B cell (primary cell): ENCODE results near the gene FBLN2. TPM values are rescaled to one million over a fixed set of nuclear protein-coding genes. Genes with fewer than 3 reads are reported as not detected.

Source experiments
- ATAC-seq: fragments of 200-7000 bp; cut with Tn5 transposase; one replicate; pipeline ENCODE4 v1.10.0; 2021; ENCODE audit warnings: low read depth, mild to moderate bottlenecking, moderate number of reproducible peaks, moderate library complexity
- CTCF ChIA-PET: fragments of 350-600 bp; sonication (Branson Sonifier 250); formaldehyde crosslinking; loops from one replicate; lab custom pipeline; 2021; ENCODE audit warnings: antibody characterized with exemption, inconsistent platforms; lab: Charles Lee
- POLR2A ChIA-PET: fragments of 350-600 bp; sonication (Branson Sonifier 250); formaldehyde crosslinking; loops from one replicate; lab custom pipeline; 2021; ENCODE audit warnings: antibody characterized with exemption; lab: Charles Lee
- DNase-seq: peaks from one replicate; pipeline ENCODE4 v3.0.0; 2013
- H2AFZ ChIP-seq: 2 replicates; pipeline ENCODE4 v1.6.1; 2012; ENCODE audit warnings: mild to moderate bottlenecking, low read depth, low read length; ENCODE audit not compliant: insufficient read depth, poor library complexity, severe bottlenecking
- H3K27ac ChIP-seq, 2 donors: 1 replicate in 1 of 2; 2 replicates in 1 of 2; pipeline ENCODE4 v1.5.1; 2012 to 2013; ENCODE audit warnings: low read length in 2 of 2, mild to moderate bottlenecking in 2 of 2, moderate library complexity in 1 of 2
- H3K27me3 ChIP-seq, 4 experiments: fragments of 200-600 bp in 1 of 4; sonication (generic) in 1 of 4; replicated peaks in 1 of 4; 1 replicate in 2 of 4; 2 replicates in 2 of 4; pipeline versions ENCODE4 v1.6.1 to v1.7.0; 2013 to 2016; ENCODE audit warnings: low read length in 3 of 4, mild to moderate bottlenecking in 2 of 4, mixed read lengths in 1 of 4, moderate library complexity in 1 of 4; ENCODE audit not compliant: insufficient read depth in 4 of 4, control insufficient read depth in 3 of 4; ENCODE audit errors: control extremely low read depth in 1 of 4
- H3K36me3 ChIP-seq, 2 experiments: replicated peaks in 1 of 2; 1 replicate in 1 of 2; 2 replicates in 1 of 2; pipeline versions ENCODE4 v1.6.1 to v1.7.1; 2013; ENCODE audit warnings: low read length in 1 of 2; ENCODE audit not compliant: insufficient read depth in 2 of 2, control insufficient read depth in 1 of 2; ENCODE audit errors: control extremely low read depth in 1 of 2, extremely low read depth in 1 of 2
- H3K4me1 ChIP-seq, 2 donors: fragments of 200-600 bp in 1 of 2; sonication (generic) in 1 of 2; 1 replicate in 1 of 2; 2 replicates in 1 of 2; pipeline versions ENCODE4 v1.5.1 to v1.6.1; 2013 to 2017; ENCODE audit warnings: low read length in 2 of 2; ENCODE audit not compliant: control insufficient read depth in 2 of 2, insufficient read depth in 2 of 2
- H3K4me2 ChIP-seq: replicated peaks from 2 replicates; pipeline ENCODE3; 2012; ENCODE audit warnings: mild to moderate bottlenecking, low read depth, low read length; ENCODE audit not compliant: poor library complexity, severe bottlenecking
- H3K4me3 ChIP-seq, 5 experiments: fragments of 200-600 bp in 1 of 5; sonication (generic) in 1 of 5; 1 replicate in 3 of 5; 2 replicates in 2 of 5; pipeline versions ENCODE4 v1.5.1 to v1.7.0; 2011 to 2016; ENCODE audit warnings: low read length in 4 of 5, mild to moderate bottlenecking in 4 of 5, low read depth in 2 of 5, control low read depth in 1 of 5, moderate library complexity in 1 of 5; ENCODE audit not compliant: insufficient read depth in 1 of 5; ENCODE audit errors: control extremely low read depth in 1 of 5, extremely low read depth in 1 of 5
- H3K79me2 ChIP-seq: fragments of 200-600 bp; sonication (generic); one replicate; pipeline ENCODE4 v1.6.0; 2016; ENCODE audit warnings: low read length; ENCODE audit not compliant: control insufficient read depth, insufficient read depth
- H3K9ac ChIP-seq: fragments of 200-600 bp; sonication (generic); 2 replicates; pipeline ENCODE4 v1.6.1; 2017; ENCODE audit warnings: mild to moderate bottlenecking, low read length, moderate library complexity
- H3K9me3 ChIP-seq, 3 donors: one replicate each; pipeline versions ENCODE4 v1.6.1 to v1.7.1; 2013; ENCODE audit warnings: low read length in 2 of 3; ENCODE audit not compliant: control insufficient read depth in 2 of 3, insufficient read depth in 1 of 3; ENCODE audit errors: control extremely low read depth in 1 of 3
- H4K20me1 ChIP-seq: 2 replicates; pipeline ENCODE4 v1.6.0; 2012; ENCODE audit warnings: mild to moderate bottlenecking, low read length; ENCODE audit not compliant: insufficient read depth, control insufficient read depth, poor library complexity, severe bottlenecking
- H3K27ac Mint-ChIP-seq: one replicate; pipeline ENCODE4 v1.8.0; 2021; ENCODE audit warnings: mixed read lengths
- H3K27me3 Mint-ChIP-seq: one replicate; pipeline ENCODE4 v1.8.0; 2021; ENCODE audit warnings: mixed read lengths
- H3K4me1 Mint-ChIP-seq: one replicate; pipeline ENCODE4 v1.8.0; 2021; ENCODE audit warnings: mixed read lengths
- H3K4me3 Mint-ChIP-seq: one replicate; pipeline ENCODE4 v1.8.0; 2021; ENCODE audit warnings: mixed read lengths
- H3K9me3 Mint-ChIP-seq: one replicate; pipeline ENCODE4 v1.8.0; 2022; ENCODE audit warnings: mixed read lengths; ENCODE audit not compliant: insufficient read depth
- EZH2 ChIP-seq: IDR thresholded peaks from 2 replicates; pipeline ENCODE4 v1.6.1; 2012; ENCODE audit warnings: borderline replicate concordance, low read depth, mild to moderate bottlenecking, moderate library complexity, low read length; ENCODE audit not compliant: insufficient read depth, poor library complexity, severe bottlenecking
- WGBS: methylation state at CpG from one replicate; pipeline ENCODE4 v1.1.5; 2013; ENCODE audit warnings: missing lambda C conversion rate; ENCODE audit not compliant: insufficient coverage; 5-methylcytosine and 5-hydroxymethylcytosine counted together
- intact Hi-C: fragments of 100-400 bp; cut with micrococcal nuclease; formaldehyde crosslinking; loops from one replicate; pipeline ENCODE4 v1.10.0; 2022
- polyA plus RNA-seq: library from polyadenylated mRNA; depleted of rRNA; stranded (reverse); fragments of >200 nt; gene quantifications from 2 replicates; pipeline ENCODE4 v1.2.3, GENCODE V29; 2012
- total RNA-seq, 2 donors: library from RNA; stranded (reverse); fragments of 120-200 nt in 1 of 2; gene quantifications; 1 replicate in 1 of 2; 2 replicates in 1 of 2; pipeline versions ENCODE4 v1.2.3 to v1.2.4, GENCODE V29; 2013 to 2022
- TF ChIP-seq, protein P1 (sequence below): fragments of 200-600 bp; IDR thresholded peaks from one replicate; pipeline ENCODE4 v1.8.0; 2022; ENCODE audit warnings: antibody characterized with exemption, mild to moderate bottlenecking

The FBLN2 gene
- total and polyA plus RNA-seq, 2 donors (not counting 1 experiment from before 2014, with no cell fraction given), result 3.6 to 8.2 TPM

GRCh38 chr3:13613343-13614190 is 64.6 kb downstream of the FBLN2 start:
- Mint-ChIP-seq H3K4me1 (no peaks in the 10 kb centered on the region), H3K27ac (no peak overlapping the region), H3K27me3 (peaks cover 11% of the 10 kb centered on the region), H3K9me3 (no peaks in the 10 kb centered on the region), H3K4me3 (no peak overlapping the region)
- ChIA-PET CTCF (no interaction called here), POLR2A (no interaction called here)
- no peaks in the 10 kb centered on the region for H4K20me1 ChIP-seq
- ATAC-seq, result no peak
- no peak overlapping the region for H3K4me3 ChIP-seq
- H3K27me3 ChIP-seq, result no peaks in the 10 kb centered on the region
- H3K4me1 ChIP-seq, result no peaks in the 10 kb centered on the region
- H3K36me3 ChIP-seq, result no peaks in the 10 kb centered on the region
- no peaks in the 10 kb centered on the region for H3K79me2 ChIP-seq
- H3K27ac ChIP-seq, result no peak overlapping the region
- DNase-seq, result no peak
- H3K4me2 ChIP-seq, result no peak overlapping the region
- H2AFZ ChIP-seq, result no peak overlapping the region
- no peak for TF ChIP-seq EZH2
- TF ChIP-seq, protein P1, sequence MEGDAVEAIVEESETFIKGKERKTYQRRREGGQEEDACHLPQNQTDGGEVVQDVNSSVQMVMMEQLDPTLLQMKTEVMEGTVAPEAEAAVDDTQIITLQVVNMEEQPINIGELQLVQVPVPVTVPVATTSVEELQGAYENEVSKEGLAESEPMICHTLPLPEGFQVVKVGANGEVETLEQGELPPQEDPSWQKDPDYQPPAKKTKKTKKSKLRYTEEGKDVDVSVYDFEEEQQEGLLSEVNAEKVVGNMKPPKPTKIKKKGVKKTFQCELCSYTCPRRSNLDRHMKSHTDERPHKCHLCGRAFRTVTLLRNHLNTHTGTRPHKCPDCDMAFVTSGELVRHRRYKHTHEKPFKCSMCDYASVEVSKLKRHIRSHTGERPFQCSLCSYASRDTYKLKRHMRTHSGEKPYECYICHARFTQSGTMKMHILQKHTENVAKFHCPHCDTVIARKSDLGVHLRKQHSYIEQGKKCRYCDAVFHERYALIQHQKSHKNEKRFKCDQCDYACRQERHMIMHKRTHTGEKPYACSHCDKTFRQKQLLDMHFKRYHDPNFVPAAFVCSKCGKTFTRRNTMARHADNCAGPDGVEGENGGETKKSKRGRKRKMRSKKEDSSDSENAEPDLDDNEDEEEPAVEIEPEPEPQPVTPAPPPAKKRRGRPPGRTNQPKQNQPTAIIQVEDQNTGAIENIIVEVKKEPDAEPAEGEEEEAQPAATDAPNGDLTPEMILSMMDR, result no peak
- peaks cover 0 to 13% (median 0%) of the 10 kb centered on the region in 3 donors for H3K9me3 ChIP-seq
- intact Hi-C loops, result no loop called here
- no peak overlapping the region for H3K9ac ChIP-seq
- WGBS, result 85% methylated on average over 10 of the region's 14 CpGs

DNA sequence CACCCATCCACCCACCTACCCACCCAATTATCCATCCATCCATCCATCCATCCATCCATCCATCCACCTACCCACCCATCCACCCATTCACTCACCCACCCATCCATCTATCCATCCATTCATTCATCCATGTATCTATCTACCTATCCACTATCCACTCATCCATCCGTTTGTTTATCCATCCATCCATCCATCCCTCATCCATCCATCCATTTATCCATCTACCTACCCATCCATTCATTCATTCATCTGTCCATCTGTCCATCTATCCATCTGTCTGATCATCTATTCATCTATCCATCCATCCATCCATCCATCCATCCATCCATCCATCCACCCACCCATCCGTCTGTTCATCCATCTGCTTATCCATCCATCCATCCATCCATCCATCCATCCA is 65.7 kb downstream of the FBLN2 start:
- no peak for TF ChIP-seq EZH2
- TF ChIP-seq, protein P1, result no peak
- intact Hi-C loops, result no loop called here
- Mint-ChIP-seq H3K4me1 (no peaks in the 10 kb centered on the region), H3K27ac (no peak overlapping the region), H3K4me3 (no peak overlapping the region), H3K9me3 (no peaks in the 10 kb centered on the region), H3K27me3 (peaks cover 11% of the 10 kb centered on the region)
- ATAC-seq (no peak), DNase-seq (no peak)
- Histone ChIP-seq H3K36me3 (no peaks in the 10 kb centered on the region), H3K27me3 (no peaks in the 10 kb centered on the region), H4K20me1 (no peaks in the 10 kb centered on the region), H3K9me3 (peaks cover 0 to 13% (median 0%) of the 10 kb centered on the region in 3 donors), H3K27ac (no peak overlapping the region), H3K4me2 (no peak overlapping the region), H3K4me3 (no peak overlapping the region), H2AFZ (no peak overlapping the region), H3K79me2 (no peaks in the 10 kb centered on the region), H3K9ac (no peak overlapping the region), H3K4me1 (no peaks in the 10 kb centered on the region)
- POLR2A ChIA-PET, result no interaction called here
- 84% methylated on average over 2 of the region's 2 CpGs for WGBS
- CTCF ChIA-PET, result no interaction called here
